ENCODE data around the gene GPC6.

Gene GPC6

DNA sequence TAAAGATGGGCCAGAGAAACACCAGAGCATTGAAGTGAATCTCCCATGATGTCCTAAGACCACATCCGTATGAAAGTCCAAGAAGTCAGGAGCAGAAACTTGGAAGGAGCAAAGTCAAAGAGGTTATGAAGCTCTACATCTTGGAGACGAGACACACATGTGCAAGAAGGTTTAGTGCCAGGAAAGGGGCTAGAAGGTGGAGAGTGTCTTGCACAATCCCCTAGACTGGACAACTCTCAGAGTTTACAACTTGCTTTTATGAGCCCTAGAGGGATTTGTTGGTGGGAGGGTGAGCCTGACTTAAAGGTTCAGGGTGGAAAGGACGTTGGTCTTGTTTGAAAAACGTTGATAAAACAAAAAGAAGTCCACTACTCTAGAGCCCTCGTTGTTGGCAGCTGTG, 150.6 kb downstream of the GPC6 start:
- DNase-seq (ENCODE audit: low spot score): no peak

DNA sequence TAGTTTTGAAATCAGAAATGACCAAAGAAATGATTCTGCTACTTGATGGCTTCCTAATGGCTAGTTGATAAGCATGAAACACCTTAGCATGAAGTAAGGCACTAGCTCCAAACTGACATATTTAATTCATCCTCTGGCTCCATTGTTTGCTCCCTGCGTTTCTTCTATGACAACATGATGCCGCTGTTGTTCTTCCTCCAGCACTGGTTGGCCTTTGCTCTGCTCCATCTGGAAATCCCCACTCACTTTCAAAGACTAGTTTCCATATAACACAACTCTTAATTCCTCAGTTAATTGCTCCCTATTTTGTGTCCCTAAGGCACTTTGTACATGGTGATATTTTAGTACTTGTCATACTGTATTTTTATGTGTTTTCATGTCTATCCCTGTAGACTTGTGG, 151.6 kb downstream of the GPC6 start:
- no peak for DNase-seq (ENCODE audit: low spot score)

DNA sequence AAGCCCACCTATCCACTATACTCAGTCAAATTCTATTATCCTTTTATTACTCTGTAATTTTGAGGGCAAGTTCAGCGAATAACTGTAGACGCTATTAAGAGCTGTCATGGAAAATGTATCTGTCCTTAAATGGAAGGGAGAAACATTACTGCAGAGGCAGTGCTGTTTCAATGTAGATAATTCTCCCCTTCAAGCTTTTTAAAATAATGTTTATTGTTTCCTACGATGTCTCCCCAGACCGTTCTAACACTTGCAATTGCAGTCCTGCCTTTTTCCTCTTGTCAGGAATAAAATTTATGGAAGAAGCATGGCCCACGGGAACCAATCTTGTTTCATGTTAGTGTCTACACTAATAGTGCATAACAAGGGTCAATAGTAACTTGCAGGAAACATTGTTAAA, 159.5 kb downstream of the GPC6 start:
- no peak for DNase-seq (ENCODE audit: low spot score)

DNA sequence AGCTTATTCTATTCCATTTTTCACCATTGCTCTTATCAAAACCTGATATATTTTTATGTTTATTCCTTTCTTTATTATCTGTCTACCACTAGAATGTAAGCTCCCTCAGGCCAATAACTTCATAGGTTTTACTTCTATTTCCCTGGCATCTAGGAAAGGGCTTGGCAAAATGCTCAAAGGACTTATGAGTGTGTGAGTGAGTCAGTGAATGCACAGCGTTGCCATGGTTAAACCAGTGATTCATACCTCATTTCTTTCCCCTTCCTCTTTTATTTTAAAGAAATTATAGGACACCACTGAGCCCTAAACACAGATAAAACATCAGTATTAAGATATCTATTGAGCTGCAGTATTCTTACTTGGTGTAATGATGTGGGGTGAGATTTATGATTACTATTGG, 162.1 kb downstream of the GPC6 start:
- no peak for DNase-seq (ENCODE audit: low spot score)

DNA sequence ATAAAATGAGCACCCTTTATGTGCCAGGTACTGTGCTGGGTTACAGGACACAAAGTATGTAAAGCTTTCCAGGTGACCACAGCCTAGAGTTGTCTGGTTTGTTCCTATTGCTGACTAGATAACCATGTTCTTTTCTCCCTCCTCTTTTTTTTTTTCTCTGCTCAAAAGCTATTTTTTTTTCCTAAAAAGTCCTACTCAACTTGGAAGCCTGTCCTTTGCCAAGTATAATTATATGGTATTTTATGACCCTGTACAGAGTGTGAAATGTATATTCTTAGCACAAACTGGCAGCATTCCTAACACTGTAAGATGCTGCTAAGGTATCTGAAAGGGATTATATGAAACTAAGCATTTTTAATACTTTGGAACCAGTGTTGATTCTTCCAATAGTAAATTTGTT, 171.0 kb downstream of the GPC6 start:
- no peak for DNase-seq (ENCODE audit: low spot score)

DNA sequence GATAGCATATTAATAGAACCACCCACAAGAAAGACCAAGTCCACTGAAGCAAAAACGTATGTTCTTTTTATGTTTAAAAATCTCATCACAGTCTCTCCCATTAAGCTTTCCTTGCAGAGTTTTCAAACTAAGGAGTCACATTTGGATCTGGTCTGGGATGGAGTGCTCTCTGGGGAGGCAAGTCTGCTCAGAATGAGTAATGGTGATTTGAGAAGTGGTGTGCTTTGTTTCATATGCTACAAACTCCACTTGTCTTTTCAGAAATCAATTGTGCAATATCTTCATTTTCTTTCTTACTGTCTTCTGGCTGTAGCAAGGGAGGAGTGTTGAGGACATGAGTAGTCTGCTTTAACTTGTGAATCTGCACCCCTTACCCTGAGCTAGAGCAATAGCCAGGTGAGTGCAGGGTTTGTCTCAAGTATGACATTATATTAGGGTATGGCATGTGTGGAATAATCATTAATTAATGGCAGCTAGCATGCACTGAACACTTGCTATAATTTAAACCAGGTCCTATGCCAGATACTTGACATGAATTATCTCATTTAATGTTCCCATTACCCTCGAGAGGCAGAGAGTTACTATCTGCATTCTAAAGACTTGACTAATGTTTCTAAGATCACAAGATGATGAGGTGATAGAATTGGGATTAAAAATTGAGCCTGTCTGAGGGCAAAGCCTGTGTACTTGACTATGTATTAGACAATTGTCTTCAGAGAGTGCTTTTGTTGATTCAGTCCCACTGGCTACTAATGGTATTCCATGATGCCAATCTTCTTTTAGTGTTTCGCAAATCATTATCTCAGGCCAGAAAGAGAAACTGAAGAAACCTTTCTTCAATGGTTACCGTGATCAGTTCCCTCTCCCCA, 171.8 kb downstream of the GPC6 start:
- no peak for DNase-seq (ENCODE audit: low spot score)

DNA sequence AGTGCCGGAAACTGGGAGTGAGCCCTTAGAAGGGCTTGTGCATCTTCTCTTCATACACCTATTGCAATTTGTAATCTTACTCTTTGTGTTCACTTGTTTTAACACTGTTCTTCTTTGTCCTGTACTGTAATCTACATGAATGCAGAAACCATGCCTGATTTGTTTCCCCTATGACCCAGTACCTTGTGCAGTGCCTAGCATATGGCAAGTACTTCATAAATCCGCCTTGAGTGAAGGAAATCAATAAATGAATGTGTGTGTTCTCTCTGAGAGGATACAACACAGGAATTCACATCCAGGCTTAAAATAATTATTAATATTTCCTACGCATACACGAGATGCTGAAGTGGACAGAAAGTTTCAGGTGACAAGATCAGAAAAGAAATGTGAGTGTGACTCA, 172.6 kb downstream of the GPC6 start:
- DNase-seq (ENCODE audit: low spot score): no peak

DNA sequence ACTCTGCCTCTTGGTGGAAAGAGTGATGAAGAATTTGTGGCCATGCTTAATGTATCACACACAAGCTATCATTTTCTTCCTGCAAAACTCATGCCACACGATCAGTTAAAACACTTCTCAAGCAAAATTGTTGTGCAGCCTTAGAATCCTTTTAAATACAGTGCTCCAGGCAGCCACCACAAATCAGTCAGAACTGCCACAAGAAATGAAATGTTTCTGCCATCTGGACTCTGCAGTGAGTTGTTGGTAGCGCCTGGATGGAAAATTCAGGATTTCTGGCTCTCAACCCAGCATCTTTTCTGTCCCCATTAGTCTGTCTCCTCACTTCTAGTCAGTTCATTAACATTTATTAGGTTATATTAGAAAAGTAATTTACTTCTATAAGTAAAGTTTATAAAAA, 179.5 kb downstream of the GPC6 start:
- no peak for DNase-seq (ENCODE audit: low spot score)

DNA sequence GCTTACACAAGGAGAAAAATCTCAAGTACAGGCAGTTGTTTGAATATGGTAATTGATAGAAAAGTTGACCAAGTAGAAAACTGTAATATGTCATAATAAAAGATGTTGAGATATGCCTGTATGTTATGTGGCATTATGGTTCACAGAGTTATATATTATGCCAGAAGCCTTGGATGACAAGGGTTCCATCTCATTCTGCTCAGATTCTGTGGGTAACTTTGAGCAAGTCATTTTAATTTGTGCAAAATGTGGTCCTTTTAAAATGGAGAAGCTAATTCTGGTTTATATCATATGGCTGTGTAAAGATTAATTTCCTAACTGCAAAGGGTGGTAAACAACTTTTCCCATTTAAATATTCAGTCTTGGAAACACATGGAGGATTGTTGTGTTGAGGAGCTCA, 180.9 kb downstream of the GPC6 start:
- DNase-seq (ENCODE audit: low spot score): no peak

DNA sequence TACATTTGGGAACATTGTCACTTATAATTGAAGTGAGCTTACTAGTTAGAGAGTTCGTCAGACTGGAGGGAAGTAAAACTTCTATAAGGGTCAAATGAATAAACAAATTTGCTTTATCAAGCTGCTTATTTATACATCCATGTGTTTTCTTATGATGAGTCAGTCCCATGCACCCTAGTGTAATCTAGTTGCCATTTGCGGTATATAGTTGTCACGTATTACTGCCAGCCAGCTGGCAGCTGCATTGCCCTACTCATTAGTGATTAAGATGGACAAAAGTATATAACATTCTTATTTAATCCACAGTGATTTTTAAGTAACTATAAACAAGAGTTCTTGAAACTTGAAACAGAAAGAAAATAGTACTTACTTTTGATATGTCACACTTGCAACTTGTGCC, 182.4 kb downstream of the GPC6 start:
- DNase-seq (ENCODE audit: low spot score): no peak

DNA sequence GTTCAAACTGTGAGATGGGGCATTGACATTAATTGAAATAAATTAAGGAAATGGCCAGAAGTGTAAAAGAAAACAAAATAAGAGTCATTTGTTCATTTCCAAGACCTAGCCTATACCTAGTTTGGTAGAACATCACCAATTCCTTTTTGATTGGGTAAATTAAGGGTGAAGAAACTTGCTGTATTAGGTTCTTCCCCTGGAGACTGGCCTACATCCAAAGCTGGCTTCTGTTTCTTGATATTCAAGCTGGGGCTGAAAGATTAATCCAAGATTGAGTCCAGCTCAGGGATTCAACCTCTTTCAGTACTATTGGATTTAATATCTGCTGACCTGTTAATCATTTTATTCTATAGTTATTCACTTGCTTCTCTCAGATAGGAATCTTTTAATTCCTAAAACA, 183.2 kb downstream of the GPC6 start:
- DNase-seq (ENCODE audit: low spot score): no peak

DNA sequence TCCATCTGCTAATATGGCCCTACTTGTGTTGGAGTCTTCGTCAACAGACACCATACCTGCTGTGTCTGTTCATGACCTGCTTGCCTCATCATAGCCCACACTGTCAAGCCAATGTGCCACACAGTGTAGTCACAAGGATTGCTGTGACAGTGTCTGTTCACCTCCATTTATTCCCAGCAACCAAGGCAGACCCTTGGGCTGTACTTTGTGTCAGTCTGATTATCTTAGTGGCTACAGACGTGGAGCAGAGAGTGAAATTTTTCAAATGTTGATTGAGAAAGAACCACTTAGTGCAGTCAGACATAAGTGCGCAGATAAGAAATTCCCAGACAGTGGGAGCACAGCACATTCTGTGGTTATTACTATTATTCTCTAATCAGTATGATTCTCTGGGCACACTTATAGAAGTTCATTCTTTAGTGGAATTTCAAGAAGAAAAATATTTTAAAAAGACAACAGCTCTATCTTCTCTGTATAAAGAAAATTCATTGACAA, 184.6 kb downstream of the GPC6 start:
- no peak for DNase-seq (ENCODE audit: low spot score)

DNA sequence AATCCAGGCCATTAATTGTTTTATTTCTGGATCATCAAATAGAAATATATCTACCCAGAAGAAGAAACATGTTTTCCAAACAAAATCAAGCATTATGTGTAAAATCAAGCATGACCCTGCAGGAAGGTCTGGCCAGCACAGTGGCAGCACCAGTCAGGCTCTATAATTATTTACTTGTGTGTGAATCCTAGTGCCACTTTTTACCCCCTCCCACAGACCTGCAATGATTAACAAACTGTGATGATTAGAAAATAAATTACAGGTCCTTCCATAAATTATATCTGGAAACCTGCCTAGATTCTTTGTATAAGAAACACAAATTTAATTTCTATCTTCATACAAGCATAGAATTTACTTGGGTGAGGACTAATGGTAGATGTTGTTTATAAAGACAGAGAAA, 186.1 kb downstream of the GPC6 start:
- DNase-seq (ENCODE audit: low spot score): no peak

DNA sequence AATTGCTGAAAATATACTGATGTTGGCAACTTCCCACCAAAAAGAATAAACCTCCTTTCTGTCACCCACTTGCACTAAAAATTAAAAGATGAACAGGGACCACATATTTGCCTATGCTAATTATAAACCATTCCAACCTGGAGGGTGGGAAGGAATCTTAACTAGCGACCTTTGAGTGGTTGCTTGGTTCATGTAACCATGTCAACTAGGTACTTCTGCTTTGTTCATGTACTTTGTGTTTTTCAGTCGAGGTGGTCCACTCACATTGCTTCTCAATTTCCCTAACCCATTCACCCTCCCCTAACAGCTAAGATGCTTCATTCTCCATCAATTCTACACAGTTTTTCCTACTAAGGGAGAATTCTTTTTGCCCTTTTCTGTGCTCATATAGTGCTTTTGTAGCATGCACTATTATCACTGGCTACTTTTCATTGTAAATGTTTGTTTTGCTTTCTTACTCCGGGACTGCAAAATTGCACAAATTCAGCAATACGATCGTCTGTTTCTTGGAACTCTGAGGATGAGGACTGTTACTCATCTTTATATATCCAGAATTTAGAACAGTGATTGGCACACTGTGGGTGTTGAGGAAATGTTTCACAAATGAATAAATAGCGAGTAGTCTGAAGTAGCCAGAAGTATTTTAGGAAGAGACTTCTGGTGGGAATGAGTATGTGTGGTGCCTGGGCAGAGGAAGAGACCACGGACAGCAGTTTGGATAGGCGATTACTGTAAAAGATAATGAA, 187.5 kb downstream of the GPC6 start:
- DNase-seq (ENCODE audit: low spot score): no peak

DNA sequence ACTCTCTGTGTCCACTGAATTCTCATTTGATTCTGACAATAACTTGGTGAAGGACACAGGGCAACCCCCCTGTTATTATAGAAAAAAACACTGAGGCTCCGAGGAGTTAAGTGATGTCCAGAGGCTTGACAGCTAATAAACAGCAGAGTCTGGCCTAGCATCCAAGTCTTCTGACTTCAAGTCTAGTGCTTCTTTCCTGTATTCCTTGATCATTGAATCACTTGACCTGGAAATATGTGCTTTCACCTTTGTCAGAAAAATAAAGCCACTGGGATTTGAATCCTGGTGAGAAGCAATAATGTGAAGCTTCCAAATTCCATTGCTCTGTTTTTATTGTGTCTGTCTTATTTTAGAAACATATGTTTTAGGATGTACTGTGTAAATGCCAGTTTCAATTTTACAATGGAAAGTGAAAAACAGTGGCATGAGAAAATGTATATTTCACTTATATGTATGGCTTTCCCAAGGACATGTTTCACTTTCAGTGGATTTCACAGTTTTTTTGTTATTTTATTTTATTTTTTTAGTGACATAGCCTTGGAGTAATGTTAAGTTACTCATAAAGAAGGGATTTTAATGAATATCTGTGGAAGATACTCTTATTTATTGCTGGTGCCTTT, 190.2 kb downstream of the GPC6 start:
- DNase-seq (ENCODE audit: low spot score): no peak

DNA sequence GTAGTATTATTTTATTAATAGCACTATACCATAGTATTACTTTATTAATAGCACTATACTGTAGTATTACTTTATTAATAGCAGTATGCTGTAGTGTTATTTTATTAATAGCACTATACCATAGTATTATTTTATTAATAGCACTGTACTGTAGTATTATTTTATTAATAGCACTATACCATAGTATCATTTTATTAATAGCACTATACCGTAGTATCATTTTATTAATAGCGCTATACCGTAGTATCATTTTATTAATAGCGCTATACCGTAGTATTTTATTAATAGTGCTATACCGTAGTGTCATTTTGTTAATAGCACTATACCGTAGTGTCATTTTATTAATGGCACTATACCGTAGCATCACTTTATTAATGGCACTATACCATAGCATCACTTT, 191.8 kb downstream of the GPC6 start:
- no peak for DNase-seq (ENCODE audit: low spot score)

DNA sequence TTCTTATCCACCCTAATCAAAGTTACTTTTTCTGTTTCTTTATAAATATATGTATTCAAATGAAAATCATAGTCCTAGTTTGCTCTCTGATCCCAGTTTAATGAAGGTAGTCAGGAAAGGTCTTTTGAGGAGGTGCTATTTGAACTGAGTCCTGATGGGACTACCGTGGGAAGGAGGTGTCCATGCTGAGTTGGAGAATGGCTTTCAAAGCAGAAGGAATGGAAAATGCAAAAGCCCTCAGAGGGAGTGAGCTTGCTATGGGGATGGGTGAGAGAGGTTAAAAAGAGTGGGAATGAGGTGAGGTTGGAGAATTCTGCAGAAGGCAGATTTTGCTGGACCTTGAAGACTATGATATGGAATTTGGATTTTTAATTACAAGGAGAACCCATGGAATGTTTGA, 193.6 kb downstream of the GPC6 start:
- no peak for DNase-seq (ENCODE audit: low spot score)

DNA sequence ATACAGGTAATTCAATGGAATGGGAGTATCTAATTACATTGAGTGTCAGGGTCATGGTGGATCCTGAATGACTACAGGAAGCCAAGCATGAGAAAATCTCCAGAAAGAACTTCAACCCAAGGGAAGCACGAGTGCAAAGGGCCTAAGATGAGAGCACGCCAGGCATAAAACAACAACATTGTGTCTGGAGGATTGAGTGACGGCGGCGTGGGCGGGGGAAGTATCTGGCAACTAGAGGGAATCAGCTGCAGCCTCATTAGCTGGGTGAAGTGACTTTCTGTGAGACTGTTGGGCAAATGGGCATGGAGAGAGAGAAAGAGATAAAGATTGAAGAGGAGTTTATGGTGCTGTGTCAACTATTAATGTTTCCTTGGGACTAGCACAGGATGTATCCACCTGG, 194.3 kb downstream of the GPC6 start:
- DNase-seq (ENCODE audit: low spot score): no peak

DNA sequence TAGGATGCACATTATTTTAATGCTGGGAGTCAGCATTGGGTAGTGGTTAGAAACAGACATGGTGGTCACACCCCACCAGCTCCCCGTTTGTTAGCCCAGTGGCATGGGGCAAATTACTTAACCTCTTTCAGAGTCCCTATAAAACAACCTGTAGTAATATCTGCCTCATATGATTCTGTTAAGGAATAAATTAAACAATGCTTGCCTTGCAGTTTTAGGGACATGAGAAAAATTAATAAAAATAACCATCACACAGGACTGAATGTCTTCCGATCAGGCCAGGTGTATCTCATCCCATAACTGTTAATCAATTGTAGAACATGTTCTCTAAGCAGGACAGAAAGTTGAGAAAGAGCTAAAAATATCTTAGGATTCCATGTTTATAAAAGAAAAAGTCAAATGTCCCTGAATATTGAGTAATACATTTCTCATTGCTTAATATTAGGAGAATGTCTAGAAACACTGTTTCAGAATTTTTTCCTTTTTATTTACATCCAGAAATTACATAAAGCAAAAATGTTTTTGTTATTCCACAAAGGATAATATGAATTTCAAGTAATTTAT, 196.5 kb downstream of the GPC6 start:
- DNase-seq (ENCODE audit: low spot score): no peak

DNA sequence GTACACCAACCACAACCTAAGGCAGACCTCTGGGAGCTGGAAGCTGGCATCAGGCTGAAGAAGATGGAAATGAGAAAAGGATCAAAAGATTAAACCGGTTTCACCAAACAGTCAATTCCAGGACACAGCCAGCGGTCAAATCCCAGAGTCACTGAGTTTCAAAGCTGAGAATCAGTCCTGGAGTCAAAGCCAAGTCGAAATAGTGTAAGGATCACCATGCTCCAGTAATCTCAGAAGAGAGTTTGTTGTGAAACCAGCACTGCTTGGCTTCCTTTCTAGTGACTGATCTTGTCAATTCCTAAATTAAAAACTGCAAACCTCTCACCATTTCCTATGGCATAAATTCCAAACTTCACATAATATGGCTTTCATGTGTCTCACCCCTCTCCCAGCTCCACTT, 198.8 kb downstream of the GPC6 start:
- no peak for DNase-seq (ENCODE audit: low spot score)

DNA sequence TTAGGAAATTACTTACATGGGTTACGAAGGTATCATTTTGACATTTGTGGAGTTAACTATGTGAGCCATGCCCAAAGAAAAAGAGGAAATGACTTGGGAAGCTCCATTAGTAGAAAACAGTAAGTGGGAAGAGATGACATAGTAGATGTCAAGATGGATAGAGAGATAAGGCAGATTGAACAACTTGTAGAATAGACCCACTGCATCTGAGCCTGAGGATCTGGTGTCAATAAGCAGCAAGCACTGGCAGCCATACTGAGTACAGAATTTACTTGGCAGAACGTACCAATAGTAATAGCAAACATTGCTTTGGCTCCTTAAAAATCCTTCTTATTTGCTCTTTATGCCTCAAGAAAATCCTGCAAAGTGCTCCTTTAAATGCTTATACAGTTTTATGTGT, 203.8 kb downstream of the GPC6 start:
- no peak for DNase-seq (ENCODE audit: low spot score)

DNA sequence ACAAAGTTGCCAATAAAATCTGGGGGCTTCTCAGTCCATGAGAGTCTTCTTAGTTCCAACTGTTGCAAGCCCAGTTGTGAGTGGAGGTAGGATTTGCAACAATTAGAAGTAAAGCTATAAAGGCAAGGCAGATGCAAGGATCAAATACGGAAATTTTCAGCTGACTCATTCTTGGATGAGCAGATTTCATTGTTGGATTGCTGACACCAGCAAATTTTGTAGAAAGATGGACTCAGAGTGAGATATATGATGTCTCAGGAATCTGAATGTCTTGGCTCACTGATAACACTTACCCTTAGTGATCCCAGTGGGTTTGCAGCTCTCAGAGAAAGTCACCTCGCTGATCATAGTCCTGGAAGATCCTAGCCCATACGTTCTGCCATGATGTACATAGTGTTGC, 209.0 kb downstream of the GPC6 start:
- no peak for DNase-seq (ENCODE audit: low spot score)

DNA sequence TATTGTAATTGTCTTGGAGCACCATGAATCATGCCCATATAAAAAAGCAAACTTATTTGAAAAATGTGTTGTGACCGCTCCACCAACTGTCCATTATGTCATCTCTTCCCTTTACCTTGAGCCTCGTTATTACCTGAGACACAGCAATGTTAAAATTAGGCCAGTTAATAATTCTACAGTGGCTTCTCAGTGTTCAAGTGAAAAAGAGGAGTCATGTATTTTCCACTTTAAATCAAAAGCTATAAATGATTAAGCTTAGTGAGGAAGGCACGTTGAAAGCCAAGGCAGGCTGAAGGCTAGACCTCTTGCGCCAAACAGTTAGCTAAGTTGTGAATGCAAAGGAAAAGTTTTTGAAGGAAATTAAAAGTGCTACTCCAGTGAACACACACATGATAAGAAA, 210.5 kb downstream of the GPC6 start:
- no peak for DNase-seq (ENCODE audit: low spot score)

Measured in CD4-positive, alpha-beta T cell treated with Interleukin-15 for 4 hours (primary cell).